DOHH2 (cell line): ENCODE measurements around the gene GAB2.
"Not testable (repeated sequence)": the region's sequence is repeated elsewhere in the genome, so short reads cannot be mapped to it uniquely, and the experiment has no call there.

Experiments used
- H3F3A ChIP-seq: fragments of 200-600 bp; sonication (generic), shearing (Covaris generic); 2 replicates; pipeline ENCODE4 v1.6.0; 2016; ENCODE audit warnings: antibody characterized with exemption, mild to moderate bottlenecking; ENCODE audit not compliant: control insufficient read depth, insufficient read depth
- H3K27ac ChIP-seq: fragments of 200-600 bp; sonication (generic); 2 replicates; pipeline ENCODE4 v1.5.1; 2014; ENCODE audit warnings: low read depth, mild to moderate bottlenecking, low read length, moderate library complexity
- H3K27me3 ChIP-seq: fragments of 200-600 bp; sonication (generic); 2 replicates; pipeline ENCODE4 v1.6.1; 2014; ENCODE audit warnings: mild to moderate bottlenecking, low read length, mixed read lengths; ENCODE audit not compliant: control insufficient read depth
- H3K36me3 ChIP-seq: fragments of 200-600 bp; sonication (generic); 2 replicates; pipeline ENCODE4 v1.6.1; 2014; ENCODE audit warnings: mild to moderate bottlenecking, low read length, moderate library complexity, mixed read lengths; ENCODE audit not compliant: control insufficient read depth
- H3K4me1 ChIP-seq: fragments of 200-600 bp; sonication (generic); 2 replicates; pipeline ENCODE4 v1.6.1; 2014; ENCODE audit warnings: mild to moderate bottlenecking, low read length, mixed read lengths; ENCODE audit not compliant: control insufficient read depth
- H3K4me2 ChIP-seq: fragments of 200-600 bp; sonication (generic); 2 replicates; pipeline ENCODE4 v1.6.0; 2014; ENCODE audit warnings: mild to moderate bottlenecking, low read length, moderate library complexity
- H3K4me3 ChIP-seq: fragments of 200-600 bp; sonication (generic); 2 replicates; pipeline ENCODE4 v1.5.1; 2014; ENCODE audit warnings: mild to moderate bottlenecking, low read length, mixed read lengths
- H3K79me2 ChIP-seq: fragments of 200-600 bp; sonication (generic); 2 replicates; pipeline ENCODE4 v1.6.1; 2014; ENCODE audit warnings: mild to moderate bottlenecking, low read length, mixed read lengths; ENCODE audit not compliant: control insufficient read depth
- H3K9me2 ChIP-seq: fragments of 200-600 bp; sonication (generic); replicated peaks from 2 replicates; pipeline ENCODE4 v1.6.1; 2014; ENCODE audit warnings: mild to moderate bottlenecking, low read length, mixed read lengths; ENCODE audit not compliant: control insufficient read depth
- H3K9me3 ChIP-seq: fragments of 200-600 bp; sonication (generic); 2 replicates; pipeline ENCODE4 v1.6.1; 2014; ENCODE audit warnings: antibody characterized with exemption, low read length, mixed read lengths; ENCODE audit not compliant: control insufficient read depth, insufficient read depth
- H4K20me1 ChIP-seq: fragments of 200-600 bp; sonication (generic); 2 replicates; pipeline ENCODE4 v1.6.0; 2014; ENCODE audit warnings: low read depth, mild to moderate bottlenecking, antibody characterized with exemption, low read length, moderate library complexity; ENCODE audit not compliant: control insufficient read depth, insufficient read depth
- EZH2phosphoT487 ChIP-seq: fragments of 200-600 bp; sonication (generic); IDR thresholded peaks from 2 replicates; pipeline ENCODE4 v1.6.1; 2017; ENCODE audit warnings: borderline replicate concordance, mild to moderate bottlenecking, antibody characterized with exemption, low read length, moderate library complexity, mixed read lengths
- TF ChIP-seq, protein P1 (sequence below): fragments of 200-600 bp; sonication (generic); IDR thresholded peaks from one replicate; pipeline ENCODE4 v1.5.1; 2014; ENCODE audit warnings: antibody characterized with exemption, mild to moderate bottlenecking, low read depth, low read length; ENCODE audit not compliant: poor library complexity, severe bottlenecking

The GAB2 gene, protein sequence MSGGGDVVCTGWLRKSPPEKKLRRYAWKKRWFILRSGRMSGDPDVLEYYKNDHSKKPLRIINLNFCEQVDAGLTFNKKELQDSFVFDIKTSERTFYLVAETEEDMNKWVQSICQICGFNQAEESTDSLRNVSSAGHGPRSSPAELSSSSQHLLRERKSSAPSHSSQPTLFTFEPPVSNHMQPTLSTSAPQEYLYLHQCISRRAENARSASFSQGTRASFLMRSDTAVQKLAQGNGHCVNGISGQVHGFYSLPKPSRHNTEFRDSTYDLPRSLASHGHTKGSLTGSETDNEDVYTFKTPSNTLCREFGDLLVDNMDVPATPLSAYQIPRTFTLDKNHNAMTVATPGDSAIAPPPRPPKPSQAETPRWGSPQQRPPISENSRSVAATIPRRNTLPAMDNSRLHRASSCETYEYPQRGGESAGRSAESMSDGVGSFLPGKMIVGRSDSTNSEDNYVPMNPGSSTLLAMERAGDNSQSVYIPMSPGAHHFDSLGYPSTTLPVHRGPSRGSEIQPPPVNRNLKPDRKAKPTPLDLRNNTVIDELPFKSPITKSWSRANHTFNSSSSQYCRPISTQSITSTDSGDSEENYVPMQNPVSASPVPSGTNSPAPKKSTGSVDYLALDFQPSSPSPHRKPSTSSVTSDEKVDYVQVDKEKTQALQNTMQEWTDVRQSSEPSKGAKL

DNA sequence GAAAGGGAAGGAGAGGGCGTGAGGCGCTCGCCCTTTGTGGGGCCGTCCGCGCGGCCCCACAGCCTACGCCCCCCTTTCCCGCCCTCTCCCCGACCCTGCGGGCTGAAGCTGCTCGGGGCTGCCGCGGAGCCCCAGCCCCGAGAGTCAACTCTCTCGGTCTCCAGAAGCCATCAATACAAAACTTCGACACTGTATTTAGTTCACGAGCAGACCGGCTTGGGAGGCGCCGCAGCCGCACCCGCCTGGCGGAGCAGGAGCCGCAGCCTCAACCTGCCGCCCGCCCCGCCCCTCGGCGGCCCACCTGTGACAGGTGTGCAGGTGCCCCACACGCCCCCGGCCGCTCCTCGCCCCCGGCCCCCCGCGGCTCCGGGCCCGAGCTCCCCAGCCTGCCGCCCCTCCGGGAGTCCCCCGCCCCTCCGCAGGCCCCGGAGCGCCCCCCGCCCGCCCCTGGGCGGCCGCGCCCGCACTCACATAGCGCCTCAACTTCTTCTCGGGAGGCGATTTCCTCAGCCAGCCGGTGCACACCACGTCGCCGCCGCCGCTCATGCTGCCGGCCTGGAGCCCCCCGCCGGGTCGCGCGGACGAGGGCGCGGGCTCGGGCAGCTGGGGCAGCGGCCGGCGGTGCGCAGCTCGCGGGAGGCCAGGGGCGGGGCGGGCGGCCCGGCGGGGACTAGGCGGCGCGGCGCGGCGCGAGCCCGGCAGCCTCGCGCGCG lies at the start of gene GAB2:
TSS of gene GAB2 (minus strand) at position 646 of the 713 bp plus-strand sequence. CDS start at position 546, 100 bp downstream.
- H3K4me2 ChIP-seq, result peak within 1 kb of the TSS; percentile 80
- peaks cover 30% of the 10 kb centered on the region for H3K4me1 ChIP-seq
- no peaks in the 10 kb centered on the region for H3K9me3 ChIP-seq
- peaks cover 28% of the 10 kb centered on the region for H3K27me3 ChIP-seq
- H3F3A ChIP-seq, result peaks cover 15% of the 10 kb centered on the region
- H3K79me2 ChIP-seq, result no peaks in the 10 kb centered on the region
- H3K36me3 ChIP-seq, result no peaks in the 10 kb centered on the region
- TF ChIP-seq EZH2phosphoT487, result no peak
- TF ChIP-seq, protein P1, sequence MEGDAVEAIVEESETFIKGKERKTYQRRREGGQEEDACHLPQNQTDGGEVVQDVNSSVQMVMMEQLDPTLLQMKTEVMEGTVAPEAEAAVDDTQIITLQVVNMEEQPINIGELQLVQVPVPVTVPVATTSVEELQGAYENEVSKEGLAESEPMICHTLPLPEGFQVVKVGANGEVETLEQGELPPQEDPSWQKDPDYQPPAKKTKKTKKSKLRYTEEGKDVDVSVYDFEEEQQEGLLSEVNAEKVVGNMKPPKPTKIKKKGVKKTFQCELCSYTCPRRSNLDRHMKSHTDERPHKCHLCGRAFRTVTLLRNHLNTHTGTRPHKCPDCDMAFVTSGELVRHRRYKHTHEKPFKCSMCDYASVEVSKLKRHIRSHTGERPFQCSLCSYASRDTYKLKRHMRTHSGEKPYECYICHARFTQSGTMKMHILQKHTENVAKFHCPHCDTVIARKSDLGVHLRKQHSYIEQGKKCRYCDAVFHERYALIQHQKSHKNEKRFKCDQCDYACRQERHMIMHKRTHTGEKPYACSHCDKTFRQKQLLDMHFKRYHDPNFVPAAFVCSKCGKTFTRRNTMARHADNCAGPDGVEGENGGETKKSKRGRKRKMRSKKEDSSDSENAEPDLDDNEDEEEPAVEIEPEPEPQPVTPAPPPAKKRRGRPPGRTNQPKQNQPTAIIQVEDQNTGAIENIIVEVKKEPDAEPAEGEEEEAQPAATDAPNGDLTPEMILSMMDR, result no peak
- no peaks in the 10 kb centered on the region; the same call in 1 of the 2 replicates for H4K20me1 ChIP-seq
- H3K4me3 ChIP-seq, result peak within 1 kb of the TSS; percentile 80
- H3K27ac ChIP-seq, result no peak within 1 kb of the TSS
- H3K9me2 ChIP-seq, result no peaks in the 10 kb centered on the region

DNA sequence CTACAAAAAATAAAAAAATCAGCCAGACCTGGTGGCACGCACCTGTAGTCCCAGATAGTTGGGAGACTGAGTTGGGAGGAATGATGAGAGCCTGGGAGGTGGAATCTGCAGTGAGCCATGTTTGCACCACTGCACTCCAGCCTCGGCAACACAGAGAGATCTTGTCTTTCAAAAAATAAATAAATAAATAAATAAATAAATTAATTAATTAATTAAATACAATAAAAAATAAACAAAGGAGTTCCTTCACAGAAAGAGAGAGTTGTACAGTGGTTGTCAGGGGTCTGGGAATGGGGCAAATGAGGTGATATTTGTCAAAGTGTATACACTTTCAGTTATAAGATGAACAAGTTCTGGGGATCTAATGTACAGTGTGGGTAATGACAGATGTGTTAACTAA lies 49.8 kb upstream of the GAB2 start:
- peaks cover 2% of the 10 kb centered on the region; the same call in 1 of the 2 replicates for H3F3A ChIP-seq
- H3K36me3 ChIP-seq, result peaks cover 24% of the 10 kb centered on the region
- no peak overlapping the region for H3K4me2 ChIP-seq
- no peaks in the 10 kb centered on the region for H3K9me2 ChIP-seq
- no peaks in the 10 kb centered on the region for H3K27me3 ChIP-seq
- H3K79me2 ChIP-seq, result no peaks in the 10 kb centered on the region
- H3K4me3 ChIP-seq, result no peak overlapping the region
- peaks cover 17% of the 10 kb centered on the region for H3K4me1 ChIP-seq
- H3K9me3 ChIP-seq, result no peaks in the 10 kb centered on the region
- H3K27ac ChIP-seq, result no peak overlapping the region
- H4K20me1 ChIP-seq, result no peaks in the 10 kb centered on the region
- TF ChIP-seq, protein P1, result no peak
- no peak for TF ChIP-seq EZH2phosphoT487

GRCh38 chr11:78465169-78465942 lies 47.7 kb upstream of the GAB2 start:
- no peaks in the 10 kb centered on the region for H4K20me1 ChIP-seq
- H3K27me3 ChIP-seq, result no peaks in the 10 kb centered on the region
- peak overlapping the region; percentile 55 for H3K27ac ChIP-seq

GRCh38 chr11:78464787-78465168 lies 47.2 kb upstream of the GAB2 start:
- not testable (repeated sequence) for H3K79me2 ChIP-seq, H3F3A ChIP-seq, H3K4me3 ChIP-seq, H3K27ac ChIP-seq, H3K27me3 ChIP-seq, H3K4me2 ChIP-seq, H3K9me3 ChIP-seq, H3K9me2 ChIP-seq, H4K20me1 ChIP-seq
- H3K36me3 ChIP-seq, result peaks cover 45% of the 10 kb centered on the region
- peaks cover 17% of the 10 kb centered on the region for H3K4me1 ChIP-seq

More at GRCh38 chr11:78465169-78465942, 47.7 kb upstream of the GAB2 start:
- H3K4me3 ChIP-seq, result peak overlapping the region; percentile 49
- peak overlapping the region; percentile 42 for H3K4me2 ChIP-seq
- H3K4me1 ChIP-seq, result peaks cover 17% of the 10 kb centered on the region
- TF ChIP-seq, protein P1, result no peak
- no peak for TF ChIP-seq EZH2phosphoT487
- H3K36me3 ChIP-seq, result peaks cover 39% of the 10 kb centered on the region
- H3K79me2 ChIP-seq, result no peaks in the 10 kb centered on the region
- no peaks in the 10 kb centered on the region for H3K9me3 ChIP-seq
- H3F3A ChIP-seq, result 0 out of 2 replicates have a peak, but pooled peaks cover 3% of the 10 kb centered on the region
- H3K9me2 ChIP-seq, result no peaks in the 10 kb centered on the region
